ENCODE results near the gene VARS2. TPM values are rescaled to one million over a fixed set of nuclear protein-coding genes. Genes with fewer than 3 reads are reported as not detected.
"Not testable (repeated sequence)": the region's sequence is repeated elsewhere in the genome, so short reads cannot be mapped to it uniquely, and the experiment has no call there.

VARS2 gene
- total RNA-seq, 2 experiments from 2014 or later: 78.1 to 82.8 TPM

DNA sequence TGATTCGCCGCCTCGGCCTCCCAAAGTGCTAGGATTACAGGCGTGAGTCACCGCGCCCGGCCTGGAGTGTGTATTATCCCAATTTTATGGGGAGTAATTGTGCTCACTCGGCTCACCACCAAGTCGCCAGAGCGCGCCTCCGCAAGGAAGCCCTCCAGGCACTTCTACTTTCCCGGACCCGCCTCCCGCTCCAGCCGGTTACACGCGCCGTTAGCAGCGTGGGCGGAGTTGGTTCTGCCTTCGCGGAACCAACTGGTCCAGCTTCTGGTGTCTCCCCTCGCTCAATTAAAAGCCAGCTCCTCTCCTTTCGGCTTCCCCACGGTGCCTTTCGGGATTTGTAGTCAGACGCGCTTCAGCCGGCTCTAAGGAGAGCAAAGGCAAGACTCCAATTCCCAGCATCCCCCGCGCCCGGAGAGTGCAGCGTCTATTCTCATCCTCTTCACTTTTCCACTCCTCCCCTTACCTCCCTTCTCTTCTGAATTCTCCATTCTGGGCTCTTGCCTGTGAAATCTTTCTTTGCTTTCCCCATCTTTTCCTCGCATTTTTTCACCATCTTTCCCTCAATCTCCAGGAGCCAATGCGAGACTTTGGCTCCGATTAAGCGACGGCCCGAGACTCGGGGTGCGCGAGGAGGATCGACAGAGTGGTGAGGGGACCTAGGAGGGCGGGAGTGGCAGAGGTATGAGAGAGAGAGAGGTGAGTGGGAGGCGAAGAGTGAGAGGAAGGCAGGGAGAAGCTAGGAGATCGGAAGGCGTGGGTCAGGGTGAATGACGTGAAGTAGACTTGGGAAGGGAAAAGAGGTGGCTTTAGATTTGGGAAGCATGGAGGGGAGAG lies 6.1 kb upstream of the VARS2 start, which contains the start of gene GTF2H4:
Gene GTF2H4 (plus strand): TSS at position 450 of the 834 bp plus-strand sequence.
- Mint-ChIP-seq H3K36me3 (ENCODE audit: low read depth) (peaks cover 13% of the 10 kb centered on the region), H3K9me3 (no peaks in the 10 kb centered on the region), H3K4me3 (peak within 1 kb of the TSS; percentile 99), H3K27me3 (ENCODE audit: low read depth) (no peaks in the 10 kb centered on the region), H3K27ac (peak within 1 kb of the TSS; percentile 78), H3K4me1 (ENCODE audit: low read depth) (peaks cover 17% of the 10 kb centered on the region)
- DNase-seq: peak; percentile 98
- CTCF ChIA-PET: interaction anchor here (1.2 to 1.4 kb wide), 2 partner anchors 79 to 172 kb away, joined by 4 read pairs; no protein-coding TSS in a partner anchor
- intact Hi-C loops (cut with micrococcal nuclease): loop anchor here (1.0 to 2.0 kb wide), 3 partner anchors 23 to 291 kb away; partner anchors contain the start of genes DDR1, MDC1, MRPS18B and PPP1R10

GRCh38 chr6:30908700-30909099 lies 5.3 kb upstream of the VARS2 start:
- intact Hi-C loops (cut with micrococcal nuclease): loop anchor here (1.0 to 2.0 kb wide), 3 partner anchors 24 to 291 kb away; partner anchors contain the start of genes DDR1, MDC1, MRPS18B and PPP1R10

GRCh38 chr6:30910473-30910872 lies 3.6 kb upstream of the VARS2 start:
- H3K9me3 Mint-ChIP-seq; H3K4me3 Mint-ChIP-seq; H3K27ac Mint-ChIP-seq; DNase-seq; H3K27me3 Mint-ChIP-seq (ENCODE audit: low read depth); CTCF ChIA-PET: not testable (repeated sequence)
- intact Hi-C loops (cut with micrococcal nuclease): loop anchor here (5.0 kb wide), 2 partner anchors 353 to 368 kb away; partner anchors contain the start of genes GNL1 and PRR3
- Mint-ChIP-seq H3K4me1 (ENCODE audit: low read depth) (peaks cover 28% of the 10 kb centered on the region), H3K36me3 (ENCODE audit: low read depth) (peaks cover 17% of the 10 kb centered on the region)

More at GRCh38 chr6:30908700-30909099, 5.3 kb upstream of the VARS2 start:
- Mint-ChIP-seq H3K27me3 (ENCODE audit: low read depth) (no peaks in the 10 kb centered on the region), H3K9me3 (no peaks in the 10 kb centered on the region), H3K4me1 (ENCODE audit: low read depth) (peaks cover 23% of the 10 kb centered on the region), H3K36me3 (ENCODE audit: low read depth) (peaks cover 17% of the 10 kb centered on the region), H3K27ac (no peak overlapping the region), H3K4me3 (peak overlapping the region; percentile 99)
- DNase-seq: no peak
- CTCF ChIA-PET: interaction anchor here (1.2 kb wide), 1 partner anchor 80 kb away, joined by 4 read pairs; no protein-coding TSS in a partner anchor

- no peak overlapping the region for H3K27ac Mint-ChIP-seq
Measured at GRCh38 chr6:30912746-30913520, 1.1 kb upstream of the VARS2 start.

GRCh38 chr6:30913721-30914075 lies 340 bp upstream of the VARS2 start:
- Mint-ChIP-seq H3K4me1 (ENCODE audit: low read depth) (peaks cover 33% of the 10 kb centered on the region), H3K36me3 (ENCODE audit: low read depth) (peaks cover 35% of the 10 kb centered on the region), H3K9me3 (no peaks in the 10 kb centered on the region), H3K4me3 (peak overlapping the region; percentile 87), H3K27ac (peak overlapping the region; percentile 27), H3K27me3 (ENCODE audit: low read depth) (no peaks in the 10 kb centered on the region)
- no peak for DNase-seq
- intact Hi-C loops (cut with micrococcal nuclease): loop anchor here (1.0 to 5.0 kb wide), 4 partner anchors 85 to 371 kb away; partner anchors contain the start of genes GNL1 and PRR3
- CTCF ChIA-PET: interaction anchor here (0.6 to 5.8 kb wide), 15 partner anchors 8 to 172 kb away, joined by 3 to 73 read pairs (median 4); partner anchors contain the start of gene IER3

More at GRCh38 chr6:30912746-30913520, 1.1 kb upstream of the VARS2 start:
- Mint-ChIP-seq H3K9me3 (no peaks in the 10 kb centered on the region), H3K36me3 (ENCODE audit: low read depth) (peaks cover 31% of the 10 kb centered on the region), H3K4me3 (peak overlapping the region; percentile 87), H3K4me1 (ENCODE audit: low read depth) (peaks cover 41% of the 10 kb centered on the region), H3K27me3 (ENCODE audit: low read depth) (no peaks in the 10 kb centered on the region)
- no peak for DNase-seq
- CTCF ChIA-PET: interaction anchor here (0.9 to 5.8 kb wide), 12 partner anchors 9 to 175 kb away, joined by 3 to 73 read pairs (median 4); partner anchors contain the start of gene IER3
- intact Hi-C loops (cut with micrococcal nuclease): loop anchor here (5.0 kb wide), 2 partner anchors 356 to 371 kb away; partner anchors contain the start of genes GNL1 and PRR3

- CTCF ChIA-PET: interaction anchor here (0.6 to 5.8 kb wide), 19 partner anchors 9 to 184 kb away, joined by 3 to 73 read pairs (median 5); no protein-coding TSS in a partner anchor
- no peak for DNase-seq
- Mint-ChIP-seq H3K9me3 (no peaks in the 10 kb centered on the region), H3K4me3 (peak overlapping the region; percentile 87), H3K27me3 (ENCODE audit: low read depth) (no peaks in the 10 kb centered on the region), H3K36me3 (ENCODE audit: low read depth) (peaks cover 39% of the 10 kb centered on the region), H3K4me1 (ENCODE audit: low read depth) (peaks cover 26% of the 10 kb centered on the region), H3K27ac (peak overlapping the region; percentile 86)
- intact Hi-C loops (cut with micrococcal nuclease): loop anchor here (1.0 to 5.0 kb wide), 8 partner anchors 87 to 373 kb away; partner anchors contain the start of genes GNL1 and PRR3
Measured at GRCh38 chr6:30914854-30915590, 984 bp downstream of the VARS2 start.

DNA sequence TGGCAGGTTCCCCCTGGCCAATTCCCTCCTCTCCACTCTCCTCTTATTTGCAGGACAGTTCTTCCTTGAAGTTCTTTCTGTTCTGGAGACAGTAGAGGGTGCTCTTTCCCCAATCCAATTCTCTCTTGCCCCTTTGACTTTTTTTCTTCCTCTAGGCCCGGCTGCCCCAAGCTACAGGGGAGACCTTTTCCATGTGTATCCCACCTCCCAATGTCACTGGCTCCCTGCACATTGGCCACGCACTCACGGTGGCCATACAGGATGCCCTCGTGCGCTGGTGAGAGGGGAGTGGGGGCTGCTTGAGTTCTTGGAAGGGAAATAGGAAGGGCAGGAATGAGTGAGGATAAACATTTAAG lies 1.5 kb downstream of the VARS2 start:
- peak; percentile 21 for DNase-seq
- Mint-ChIP-seq H3K4me1 (ENCODE audit: low read depth) (peaks cover 26% of the 10 kb centered on the region), H3K9me3 (no peaks in the 10 kb centered on the region), H3K36me3 (ENCODE audit: low read depth) (peaks cover 41% of the 10 kb centered on the region), H3K27ac (peak overlapping the region; percentile 26), H3K4me3 (peak overlapping the region; percentile 87), H3K27me3 (ENCODE audit: low read depth) (no peaks in the 10 kb centered on the region)
- CTCF ChIA-PET: interaction anchor here (0.5 to 5.8 kb wide), 19 partner anchors 10 to 185 kb away, joined by 3 to 73 read pairs (median 5); no protein-coding TSS in a partner anchor
- intact Hi-C loops (cut with micrococcal nuclease): loop anchor here (1.0 kb wide), 4 partner anchors 127 to 172 kb away; no protein-coding TSS in a partner anchor

DNA sequence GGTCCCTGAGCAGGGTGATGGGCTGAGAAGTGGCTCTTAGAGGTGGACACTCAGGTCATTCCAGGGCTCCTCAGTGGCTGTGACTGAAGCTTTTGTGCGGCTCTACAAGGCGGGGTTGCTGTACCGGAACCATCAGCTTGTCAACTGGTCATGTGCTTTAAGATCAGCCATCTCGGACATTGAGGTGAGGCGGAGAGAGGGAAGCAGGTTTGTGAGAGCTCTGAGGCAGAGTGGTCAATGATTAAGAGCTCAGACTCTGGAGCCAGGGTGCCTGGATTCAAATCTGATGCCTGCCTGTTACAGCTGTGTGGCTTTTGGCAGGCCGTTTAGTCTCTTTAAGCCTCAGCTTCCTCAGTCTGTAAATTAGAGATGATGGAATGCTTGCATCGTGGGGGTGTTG lies 3.0 kb downstream of the VARS2 start:
- Mint-ChIP-seq H3K27me3 (ENCODE audit: low read depth) (no peaks in the 10 kb centered on the region), H3K4me3 (no peak overlapping the region), H3K36me3 (ENCODE audit: low read depth) (peaks cover 40% of the 10 kb centered on the region), H3K4me1 (ENCODE audit: low read depth) (peaks cover 26% of the 10 kb centered on the region), H3K27ac (peak overlapping the region; percentile 16), H3K9me3 (no peaks in the 10 kb centered on the region)
- CTCF ChIA-PET: interaction anchor here (4.7 to 5.8 kb wide), 2 partner anchors 88 to 164 kb away, joined by 39 to 73 read pairs; no protein-coding TSS in a partner anchor
- no peak for DNase-seq
- intact Hi-C loops (cut with micrococcal nuclease): no loop called here

DNA sequence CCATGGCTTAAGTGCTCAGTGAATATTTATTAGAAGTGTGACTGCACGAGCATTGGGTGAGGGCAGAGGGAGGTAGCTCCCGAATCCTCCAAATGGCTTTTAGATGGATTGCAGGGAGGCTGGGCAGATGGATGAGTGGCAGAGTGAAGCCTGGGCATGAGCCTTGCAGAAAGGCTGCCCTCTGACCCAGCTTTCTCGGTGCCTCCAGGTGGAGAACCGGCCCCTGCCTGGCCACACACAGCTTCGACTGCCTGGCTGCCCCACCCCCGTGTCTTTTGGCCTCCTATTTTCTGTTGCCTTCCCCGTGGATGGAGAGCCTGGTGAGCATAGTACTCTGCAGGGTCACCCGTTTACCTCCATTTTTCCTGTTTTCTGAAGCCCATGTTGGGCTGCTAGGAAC lies 3.4 kb downstream of the VARS2 start:
- H3K36me3 Mint-ChIP-seq (ENCODE audit: low read depth): peaks cover 39% of the 10 kb centered on the region
- peaks cover 26% of the 10 kb centered on the region for H3K4me1 Mint-ChIP-seq (ENCODE audit: low read depth)
- H3K27ac Mint-ChIP-seq: no peak overlapping the region
- no peak for DNase-seq
- no peaks in the 10 kb centered on the region for H3K27me3 Mint-ChIP-seq (ENCODE audit: low read depth)
- CTCF ChIA-PET: interaction anchor here (5.8 kb wide), 1 partner anchor 163 kb away, joined by 73 read pairs; no protein-coding TSS in a partner anchor
- H3K9me3 Mint-ChIP-seq: no peaks in the 10 kb centered on the region
- H3K4me3 Mint-ChIP-seq: no peak overlapping the region
- intact Hi-C loops (cut with micrococcal nuclease): no loop called here

- H3K4me1 Mint-ChIP-seq (ENCODE audit: low read depth): peaks cover 20% of the 10 kb centered on the region
- CTCF ChIA-PET: interaction anchor here (0.6 to 2.1 kb wide), 4 partner anchors 78 to 169 kb away, joined by 3 to 7 read pairs (median 5); no protein-coding TSS in a partner anchor
- H3K27ac Mint-ChIP-seq: no peak overlapping the region
- H3K36me3 Mint-ChIP-seq (ENCODE audit: low read depth): peaks cover 34% of the 10 kb centered on the region
- no peak for DNase-seq
- no peaks in the 10 kb centered on the region for H3K27me3 Mint-ChIP-seq (ENCODE audit: low read depth)
- H3K9me3 Mint-ChIP-seq: no peaks in the 10 kb centered on the region
- H3K4me3 Mint-ChIP-seq: no peak overlapping the region
- intact Hi-C loops (cut with micrococcal nuclease): no loop called here
Measured at GRCh38 chr6:30918670-30919069, 4.6 kb downstream of the VARS2 start.

GRCh38 chr6:30922447-30922852 lies 8.4 kb downstream of the VARS2 start:
- H3K36me3 Mint-ChIP-seq (ENCODE audit: low read depth): peaks cover 31% of the 10 kb centered on the region
- H3K4me1 Mint-ChIP-seq (ENCODE audit: low read depth): peaks cover 2% of the 10 kb centered on the region
- no peaks in the 10 kb centered on the region for H3K9me3 Mint-ChIP-seq
- CTCF ChIA-PET: no interaction called here
- intact Hi-C loops (cut with micrococcal nuclease): no loop called here
- H3K4me3 Mint-ChIP-seq: no peak overlapping the region
- no peak for DNase-seq
- H3K27me3 Mint-ChIP-seq (ENCODE audit: low read depth): no peaks in the 10 kb centered on the region
- no peak overlapping the region for H3K27ac Mint-ChIP-seq
